GM12874 (cell line): Measurements from ENCODE around the gene KIF16B.

Source experiments
- TF ChIP-seq, protein P1 (sequence below): IDR thresholded peaks from 2 replicates; pipeline ENCODE4 v1.5.1; 2011; ENCODE audit warnings: low read depth, mild to moderate bottlenecking, control low read depth, low read length, moderate library complexity; ENCODE audit not compliant: insufficient read depth

Gene KIF16B

DNA sequence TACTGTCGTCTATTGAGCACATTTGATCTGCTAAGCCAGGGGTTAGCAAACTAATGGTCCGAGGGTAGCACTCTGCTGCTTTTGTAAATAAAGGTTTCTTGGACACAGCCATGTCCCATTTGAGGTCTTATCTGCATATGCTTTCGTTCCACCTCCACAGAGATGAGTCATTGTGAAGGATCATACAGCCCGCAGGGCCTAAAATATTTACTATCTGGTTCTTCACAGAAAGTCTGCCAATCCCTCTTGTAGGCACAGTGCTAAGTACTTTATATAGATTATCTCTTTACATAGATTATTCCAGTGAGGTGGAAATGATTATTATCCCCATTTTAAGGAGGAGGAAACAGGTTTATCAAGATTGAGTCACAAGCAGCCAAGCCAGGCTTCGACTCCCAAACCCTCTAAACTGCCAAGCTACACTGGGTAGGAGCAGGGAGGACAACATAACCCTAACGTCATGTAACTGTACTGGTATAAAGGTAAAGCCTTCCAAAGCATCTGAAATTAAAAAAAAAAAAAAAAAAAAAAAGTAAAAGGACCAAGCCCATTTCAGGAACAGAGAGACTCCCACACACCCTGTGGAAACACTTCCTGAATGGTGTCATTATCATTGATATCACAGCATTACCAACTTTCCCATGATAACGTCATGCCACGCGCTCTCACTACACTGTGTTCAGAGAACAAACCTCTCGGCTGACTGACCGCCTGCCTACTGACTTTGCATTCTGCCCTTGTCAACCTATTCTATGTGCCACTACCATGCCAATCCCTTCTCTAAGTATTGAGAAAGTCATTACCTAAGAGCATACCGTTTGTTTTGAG is 101.0 kb downstream of the KIF16B start:
- TF ChIP-seq, protein P1, sequence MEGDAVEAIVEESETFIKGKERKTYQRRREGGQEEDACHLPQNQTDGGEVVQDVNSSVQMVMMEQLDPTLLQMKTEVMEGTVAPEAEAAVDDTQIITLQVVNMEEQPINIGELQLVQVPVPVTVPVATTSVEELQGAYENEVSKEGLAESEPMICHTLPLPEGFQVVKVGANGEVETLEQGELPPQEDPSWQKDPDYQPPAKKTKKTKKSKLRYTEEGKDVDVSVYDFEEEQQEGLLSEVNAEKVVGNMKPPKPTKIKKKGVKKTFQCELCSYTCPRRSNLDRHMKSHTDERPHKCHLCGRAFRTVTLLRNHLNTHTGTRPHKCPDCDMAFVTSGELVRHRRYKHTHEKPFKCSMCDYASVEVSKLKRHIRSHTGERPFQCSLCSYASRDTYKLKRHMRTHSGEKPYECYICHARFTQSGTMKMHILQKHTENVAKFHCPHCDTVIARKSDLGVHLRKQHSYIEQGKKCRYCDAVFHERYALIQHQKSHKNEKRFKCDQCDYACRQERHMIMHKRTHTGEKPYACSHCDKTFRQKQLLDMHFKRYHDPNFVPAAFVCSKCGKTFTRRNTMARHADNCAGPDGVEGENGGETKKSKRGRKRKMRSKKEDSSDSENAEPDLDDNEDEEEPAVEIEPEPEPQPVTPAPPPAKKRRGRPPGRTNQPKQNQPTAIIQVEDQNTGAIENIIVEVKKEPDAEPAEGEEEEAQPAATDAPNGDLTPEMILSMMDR, result no peak

DNA sequence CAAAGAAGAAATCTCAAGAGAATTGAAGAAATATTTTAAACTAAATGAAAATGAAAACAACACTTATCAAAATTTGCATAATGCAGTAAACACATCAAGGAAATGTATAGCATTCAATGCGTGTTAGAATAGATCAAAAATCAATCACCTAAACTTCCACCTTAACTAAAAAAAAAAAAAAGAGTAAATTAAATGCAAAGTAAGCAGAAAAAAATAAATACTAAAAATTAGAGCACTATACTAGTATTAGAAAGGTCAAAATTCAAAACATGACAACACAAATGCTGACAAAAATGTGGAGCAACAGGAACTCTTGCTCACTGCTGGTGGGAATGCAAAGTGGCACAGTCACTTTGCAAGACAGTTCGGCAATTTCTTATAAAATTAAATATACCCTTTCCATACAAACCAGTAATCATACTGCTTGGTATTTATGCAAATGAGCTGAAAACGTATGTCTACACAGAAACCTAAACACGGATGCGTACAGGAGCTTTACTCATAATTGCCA is 103.8 kb downstream of the KIF16B start:
- TF ChIP-seq, protein P1, result no peak

DNA sequence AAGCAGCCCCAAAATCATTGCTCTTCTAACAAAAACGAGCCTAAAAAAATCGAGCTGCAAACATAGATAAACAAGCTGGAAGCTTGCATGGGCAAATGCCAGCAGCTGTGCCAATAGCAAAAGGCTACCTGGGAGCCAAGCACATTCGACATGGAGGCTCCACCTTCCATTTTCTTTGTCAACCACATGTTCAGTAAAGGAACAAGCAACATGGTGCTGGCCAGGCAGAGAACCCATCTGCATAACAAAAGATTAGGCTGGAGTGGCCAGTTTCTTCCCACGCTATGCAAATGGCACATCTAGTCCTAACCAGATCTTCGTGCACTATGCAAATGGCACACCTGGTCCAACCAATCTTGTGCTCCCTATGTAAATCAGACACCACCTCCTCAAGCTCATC is 110.5 kb downstream of the KIF16B start:
- TF ChIP-seq, protein P1, result no peak

DNA sequence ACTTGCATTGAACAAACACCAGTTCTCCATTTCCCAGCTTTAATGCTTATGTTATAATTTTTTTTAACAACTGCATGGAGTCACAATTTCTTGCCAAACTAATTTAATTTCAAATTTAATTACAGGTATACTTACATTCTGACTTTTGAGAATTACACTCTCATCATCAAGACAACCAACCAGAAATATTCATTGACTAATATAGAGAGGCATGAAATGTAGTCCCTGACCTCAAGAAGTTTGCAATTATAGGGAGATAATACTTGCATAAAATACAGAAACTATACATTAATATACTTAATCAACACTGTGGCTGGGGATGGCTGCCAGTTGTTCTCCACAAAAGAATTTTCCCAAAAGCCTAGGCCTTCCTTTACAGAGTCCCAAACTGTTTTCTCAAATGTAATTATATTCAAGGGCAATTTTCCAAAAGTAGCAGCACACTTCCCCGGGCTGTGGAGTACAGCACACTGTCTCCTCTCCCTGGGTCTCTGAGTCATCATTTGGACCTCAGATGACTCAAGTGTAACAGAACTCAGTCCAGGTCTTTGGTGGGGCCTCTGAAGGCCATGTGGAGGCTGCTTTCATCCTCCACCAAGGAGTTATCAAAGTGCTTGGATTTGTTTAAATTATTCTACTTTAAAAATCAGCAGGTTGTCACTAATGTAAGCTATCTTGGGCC is 114.1 kb downstream of the KIF16B start:
- TF ChIP-seq, protein P1, result no peak

DNA sequence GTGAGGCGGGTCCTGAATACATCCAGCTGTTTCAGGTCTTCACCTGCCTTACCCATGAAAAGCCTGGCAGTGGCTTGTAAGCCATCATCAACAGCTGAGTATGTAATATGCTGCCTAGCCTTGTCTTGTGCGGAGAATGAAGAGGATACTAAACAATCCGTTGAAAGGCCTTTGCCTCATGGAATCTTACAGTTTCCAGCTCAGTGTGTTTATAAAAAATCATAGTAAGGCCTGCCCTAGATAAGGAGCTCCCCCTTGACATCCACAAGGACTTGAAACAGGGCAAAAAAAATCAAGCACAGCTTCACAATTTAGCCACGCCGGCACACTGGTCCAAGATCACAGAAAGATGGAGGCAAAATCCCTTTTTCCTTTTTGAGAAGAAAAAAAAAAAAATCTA is 115.7 kb downstream of the KIF16B start:
- TF ChIP-seq, protein P1, result no peak

DNA sequence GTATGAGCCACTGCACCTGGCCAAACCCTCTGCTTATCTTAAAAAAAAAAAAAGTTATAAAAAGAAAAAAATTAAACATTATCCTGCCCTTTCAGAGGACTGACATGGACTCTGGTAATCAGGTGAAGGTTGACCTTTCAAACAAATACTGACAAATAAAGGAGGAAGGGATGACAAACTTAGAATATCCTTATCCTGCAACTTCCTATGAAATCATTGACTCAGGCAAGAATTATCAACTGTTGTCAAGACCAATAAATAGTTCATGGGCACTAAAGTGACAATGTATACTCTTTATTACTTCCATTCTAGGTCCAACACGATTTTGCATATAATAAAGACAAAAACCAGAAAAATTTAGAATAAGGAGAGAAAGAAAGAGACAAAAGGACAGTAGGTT is 117.9 kb downstream of the KIF16B start:
- TF ChIP-seq, protein P1, result no peak

DNA sequence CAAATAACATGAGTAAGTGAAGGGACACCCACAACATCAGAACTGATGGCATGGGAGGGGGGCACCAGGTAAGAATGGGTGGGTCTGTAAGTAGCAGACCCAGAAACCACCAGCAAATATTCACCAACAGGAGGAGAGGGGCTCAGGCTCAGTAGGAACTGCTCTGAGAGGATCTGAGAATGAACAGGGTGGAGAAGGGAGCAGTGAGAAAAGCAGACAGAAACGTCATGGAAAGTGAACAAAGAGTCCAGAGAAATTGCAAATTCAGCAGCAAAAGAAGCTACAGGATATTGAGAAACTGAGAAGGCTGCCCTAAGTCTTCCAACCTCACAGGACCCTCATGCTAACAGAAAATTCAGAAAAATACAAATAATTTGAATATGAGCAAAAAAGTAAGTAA is 121.3 kb downstream of the KIF16B start:
- TF ChIP-seq, protein P1, result no peak
